AG20443 (cell line): ENCODE measurements around the gene WFIKKN2.
"Not testable (repeated sequence)": the region's sequence is repeated elsewhere in the genome, so short reads cannot be mapped to it uniquely, and the experiment has no call there.

ENCODE experiments used
- DNase-seq: peaks from one replicate; pipeline ENCODE4 v3.0.0; 2012; ENCODE audit warnings: low spot score, mixed read lengths

WFIKKN2 gene, protein sequence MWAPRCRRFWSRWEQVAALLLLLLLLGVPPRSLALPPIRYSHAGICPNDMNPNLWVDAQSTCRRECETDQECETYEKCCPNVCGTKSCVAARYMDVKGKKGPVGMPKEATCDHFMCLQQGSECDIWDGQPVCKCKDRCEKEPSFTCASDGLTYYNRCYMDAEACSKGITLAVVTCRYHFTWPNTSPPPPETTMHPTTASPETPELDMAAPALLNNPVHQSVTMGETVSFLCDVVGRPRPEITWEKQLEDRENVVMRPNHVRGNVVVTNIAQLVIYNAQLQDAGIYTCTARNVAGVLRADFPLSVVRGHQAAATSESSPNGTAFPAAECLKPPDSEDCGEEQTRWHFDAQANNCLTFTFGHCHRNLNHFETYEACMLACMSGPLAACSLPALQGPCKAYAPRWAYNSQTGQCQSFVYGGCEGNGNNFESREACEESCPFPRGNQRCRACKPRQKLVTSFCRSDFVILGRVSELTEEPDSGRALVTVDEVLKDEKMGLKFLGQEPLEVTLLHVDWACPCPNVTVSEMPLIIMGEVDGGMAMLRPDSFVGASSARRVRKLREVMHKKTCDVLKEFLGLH

GRCh38 chr17:50835301-50836234 is at the start of gene WFIKKN2:
TSS of gene WFIKKN2 (plus strand) at chr17:50835586. CDS start at chr17:50835938, 352 bp downstream.
- no peak for DNase-seq

DNA sequence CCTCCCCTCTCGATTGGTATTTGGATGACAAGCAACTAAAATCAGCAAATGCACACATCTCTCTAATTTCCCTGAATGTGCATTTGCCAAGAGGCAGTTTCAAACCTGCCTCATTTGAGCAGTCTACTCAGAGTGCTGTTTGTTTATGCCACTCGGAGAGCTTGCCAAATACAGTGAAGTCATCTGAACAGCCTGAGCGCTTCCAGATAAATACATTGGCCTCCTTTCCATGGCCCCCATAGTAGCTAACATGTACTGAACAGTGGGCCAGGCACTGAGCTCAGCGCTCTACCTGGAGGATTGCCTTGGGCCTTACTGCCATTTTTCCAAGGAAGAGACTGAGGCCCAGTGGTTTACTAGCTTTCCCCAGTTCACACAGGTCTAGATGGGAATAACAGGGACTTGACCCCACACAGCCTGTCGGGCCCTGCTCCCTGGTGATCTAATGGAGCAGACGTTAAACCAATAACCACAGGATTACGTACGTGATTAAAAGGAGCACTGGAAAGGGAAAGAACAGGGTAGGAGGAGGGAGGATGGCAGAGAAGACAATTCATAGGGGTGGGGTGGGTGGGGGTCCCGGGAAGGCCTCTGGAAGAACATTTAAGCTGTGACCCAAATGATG is 49.3 kb upstream of the WFIKKN2 start:
- peak; percentile 70 for DNase-seq

DNA sequence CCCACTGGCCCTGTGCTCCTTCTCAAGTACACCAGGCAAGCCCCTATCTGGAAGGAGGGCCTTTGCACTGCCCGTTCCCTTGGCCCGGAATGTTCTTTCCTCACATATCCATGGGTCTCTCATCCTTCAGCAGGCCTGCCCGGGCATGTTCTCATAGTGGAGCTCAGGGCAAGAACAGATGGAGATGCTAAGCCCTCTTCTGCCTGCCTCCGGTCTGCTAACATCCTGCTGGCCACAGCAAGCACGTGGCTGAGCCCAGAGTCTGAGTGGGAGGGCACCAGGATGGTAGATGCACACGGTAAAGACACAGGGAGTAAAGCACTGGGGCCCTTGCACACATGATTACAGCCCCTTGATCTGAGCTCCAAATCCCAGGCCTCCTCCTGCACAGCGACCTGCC is 48.3 kb upstream of the WFIKKN2 start:
- no peak for DNase-seq

GRCh38 chr17:50790618-50791017 is 44.8 kb upstream of the WFIKKN2 start:
- DNase-seq = no peak

- DNase-seq = no peak
Measured at GRCh38 chr17:50792132-50792531, 43.3 kb upstream of the WFIKKN2 start.

GRCh38 chr17:50793007-50793406 is 42.4 kb upstream of the WFIKKN2 start:
- DNase-seq = no peak

DNA sequence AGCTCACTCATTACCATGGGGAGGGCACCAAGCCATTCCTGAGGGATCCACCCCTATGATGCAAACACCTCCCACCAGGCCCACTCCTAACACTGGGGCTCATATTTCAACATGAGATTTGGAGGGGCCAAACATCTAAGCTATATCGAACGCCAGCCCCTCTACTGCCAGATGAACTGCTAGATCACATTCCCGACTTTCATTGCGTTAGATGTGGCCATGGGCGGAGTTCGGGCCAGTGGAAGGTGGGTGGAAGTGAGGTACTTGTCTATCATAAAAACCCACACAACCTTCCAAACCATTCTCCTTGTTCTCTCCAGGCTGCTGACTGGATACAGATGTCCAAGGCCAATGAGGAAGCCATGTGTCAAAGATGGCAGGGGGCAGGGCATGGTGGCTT is 41.0 kb upstream of the WFIKKN2 start:
- no peak for DNase-seq

GRCh38 chr17:50797135-50797810 is 38.1 kb upstream of the WFIKKN2 start:
- DNase-seq = no peak

DNA sequence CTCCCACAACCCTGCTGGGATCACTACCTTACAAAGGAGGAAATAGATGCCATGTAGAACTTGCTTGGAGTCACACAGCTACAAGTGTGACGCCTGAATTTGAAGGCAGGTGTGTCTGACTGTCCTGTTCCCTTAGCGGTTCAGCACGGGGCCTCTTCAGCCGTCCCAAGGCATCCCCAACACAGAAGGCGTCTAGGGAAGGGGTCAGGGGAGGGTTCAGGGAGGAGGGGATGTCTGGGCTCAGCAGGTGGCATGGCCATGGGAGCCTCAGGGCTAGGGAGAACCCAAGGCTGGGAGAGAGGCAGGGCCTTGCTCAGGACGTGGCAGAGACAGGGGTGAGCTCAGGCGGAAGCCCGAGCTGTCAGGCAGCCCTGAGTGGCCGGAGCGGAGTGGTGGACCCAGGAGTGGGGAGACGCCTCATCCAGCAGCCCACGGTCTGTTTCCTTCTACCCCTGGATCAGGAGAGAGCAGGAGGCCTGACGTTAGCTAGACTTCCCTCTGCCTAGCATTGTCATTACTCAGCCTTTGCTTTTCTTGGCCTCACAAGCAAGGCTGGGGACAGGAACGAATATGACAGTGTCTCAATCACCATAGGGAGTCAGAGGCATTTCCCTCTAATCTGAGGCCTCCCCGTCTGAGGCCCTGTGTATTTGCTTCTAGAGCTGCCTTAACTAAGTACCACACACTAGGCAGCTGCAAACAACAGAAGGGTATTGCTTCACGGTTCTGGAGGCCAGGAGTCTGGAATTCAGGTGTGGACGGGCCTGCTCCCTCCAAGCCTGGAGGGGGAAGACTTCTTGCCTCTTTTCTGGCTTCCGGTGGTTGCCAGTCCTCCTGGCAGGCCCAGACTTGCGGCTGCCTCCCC is 36.7 kb upstream of the WFIKKN2 start:
- no peak for DNase-seq

DNA sequence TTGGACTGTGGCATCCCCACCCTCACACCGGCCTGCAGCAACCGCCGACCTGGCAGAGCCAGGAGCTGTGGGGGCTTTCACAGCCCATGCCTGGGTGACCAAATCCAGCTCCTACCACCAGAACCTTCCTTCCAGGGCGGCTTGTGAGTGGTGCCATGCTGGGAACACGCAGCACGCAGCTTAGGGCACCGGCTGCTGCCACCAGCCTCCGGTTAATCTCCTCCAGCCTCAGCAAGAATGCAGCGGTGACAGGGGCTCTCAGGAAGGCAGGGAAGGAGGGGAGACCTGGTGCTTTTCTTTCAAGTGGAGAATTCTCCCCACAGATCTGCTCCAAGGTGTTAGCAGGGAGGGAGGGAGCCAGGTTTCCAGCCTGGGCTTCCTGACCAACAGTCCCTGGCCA is 35.8 kb upstream of the WFIKKN2 start:
- no peak for DNase-seq

DNA sequence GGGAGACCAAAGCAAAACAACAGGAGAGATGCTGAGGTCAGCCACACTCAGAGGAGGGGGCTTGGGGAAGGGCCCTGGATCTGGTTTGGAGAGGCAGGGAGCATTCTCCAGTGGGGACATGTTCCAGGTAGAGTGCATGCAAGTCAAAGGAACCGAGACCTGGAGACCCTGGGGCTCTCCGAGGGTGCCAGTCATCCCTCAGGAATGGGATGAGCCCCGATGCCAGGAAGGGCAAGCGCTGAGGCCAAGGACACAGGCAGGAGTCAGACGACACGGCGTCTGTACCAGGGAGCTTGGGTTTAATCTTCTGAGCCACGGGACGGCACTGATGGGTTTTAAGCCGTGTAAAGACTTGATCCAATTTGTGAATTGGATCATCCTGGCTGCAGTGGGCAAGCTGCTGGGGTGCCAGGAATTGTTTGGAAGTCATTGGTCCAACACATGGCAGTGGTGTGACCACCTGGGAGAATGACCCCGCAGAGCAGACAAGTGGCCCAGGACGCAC is 35.1 kb upstream of the WFIKKN2 start:
- no peak for DNase-seq

DNA sequence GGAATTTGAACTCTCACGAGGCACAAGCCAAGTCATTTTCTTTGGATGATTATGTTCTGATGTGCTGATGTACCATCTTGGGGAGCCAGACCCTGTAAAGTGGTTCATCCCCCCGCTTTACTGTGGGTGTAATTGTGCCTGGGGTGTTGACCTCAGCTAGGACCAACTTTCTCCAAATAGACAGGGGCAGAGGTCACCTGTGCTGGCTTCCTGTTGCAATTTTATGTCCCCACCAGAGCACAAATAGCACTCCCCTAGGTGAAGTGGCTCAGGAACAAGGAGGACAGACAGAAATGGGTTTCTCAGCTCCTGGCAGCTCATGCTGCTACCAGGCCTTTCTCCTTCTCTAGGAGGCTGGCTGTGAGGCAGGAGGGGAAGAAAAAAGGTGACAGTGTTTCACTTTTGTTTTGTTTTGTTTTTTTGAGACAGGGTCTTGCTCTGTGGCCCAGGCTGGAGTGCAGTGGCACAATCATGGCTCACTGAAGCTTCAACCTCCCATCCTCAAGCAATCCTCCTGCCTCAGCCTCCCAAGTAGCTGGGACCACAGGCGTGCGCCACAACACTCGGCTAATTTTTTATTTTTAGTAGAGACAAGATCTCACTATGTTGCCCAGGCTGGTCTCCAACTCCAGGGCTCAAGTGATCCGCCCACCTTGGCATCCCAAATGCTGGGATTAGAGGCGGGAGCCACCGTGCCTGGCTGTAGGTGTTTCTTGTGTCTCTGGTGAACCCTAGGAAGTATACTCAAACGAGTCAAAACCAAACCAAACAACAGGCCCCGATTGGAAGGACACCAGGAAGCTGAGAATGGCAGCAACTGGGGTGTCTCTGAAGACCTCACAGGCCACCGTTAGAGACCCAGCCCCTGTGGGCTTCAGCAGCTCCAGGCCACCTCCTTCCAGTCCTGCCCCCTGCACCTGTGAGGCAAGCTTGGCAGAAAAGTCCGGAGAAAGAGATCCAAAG is 32.5 kb upstream of the WFIKKN2 start:
- no peak for DNase-seq

DNA sequence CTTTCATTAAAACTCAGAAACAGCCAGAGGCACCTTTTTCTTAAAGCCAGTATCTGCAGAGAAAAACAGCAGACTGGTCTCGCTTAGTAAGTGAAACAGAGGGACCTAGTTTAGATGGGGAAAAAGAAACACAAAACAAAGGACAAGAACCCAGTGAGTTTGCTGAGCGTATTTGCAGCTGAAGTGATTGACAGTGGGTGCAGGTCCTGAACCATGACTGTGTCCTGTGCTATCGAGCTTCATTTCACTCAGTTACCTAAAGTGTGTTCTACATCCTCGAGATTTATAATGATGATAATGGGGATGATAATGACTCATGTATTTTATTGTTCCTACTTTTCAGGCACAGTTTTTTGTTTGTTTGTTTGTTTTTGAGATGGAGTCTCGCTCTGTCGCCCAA is 31.7 kb upstream of the WFIKKN2 start:
- no peak for DNase-seq

DNA sequence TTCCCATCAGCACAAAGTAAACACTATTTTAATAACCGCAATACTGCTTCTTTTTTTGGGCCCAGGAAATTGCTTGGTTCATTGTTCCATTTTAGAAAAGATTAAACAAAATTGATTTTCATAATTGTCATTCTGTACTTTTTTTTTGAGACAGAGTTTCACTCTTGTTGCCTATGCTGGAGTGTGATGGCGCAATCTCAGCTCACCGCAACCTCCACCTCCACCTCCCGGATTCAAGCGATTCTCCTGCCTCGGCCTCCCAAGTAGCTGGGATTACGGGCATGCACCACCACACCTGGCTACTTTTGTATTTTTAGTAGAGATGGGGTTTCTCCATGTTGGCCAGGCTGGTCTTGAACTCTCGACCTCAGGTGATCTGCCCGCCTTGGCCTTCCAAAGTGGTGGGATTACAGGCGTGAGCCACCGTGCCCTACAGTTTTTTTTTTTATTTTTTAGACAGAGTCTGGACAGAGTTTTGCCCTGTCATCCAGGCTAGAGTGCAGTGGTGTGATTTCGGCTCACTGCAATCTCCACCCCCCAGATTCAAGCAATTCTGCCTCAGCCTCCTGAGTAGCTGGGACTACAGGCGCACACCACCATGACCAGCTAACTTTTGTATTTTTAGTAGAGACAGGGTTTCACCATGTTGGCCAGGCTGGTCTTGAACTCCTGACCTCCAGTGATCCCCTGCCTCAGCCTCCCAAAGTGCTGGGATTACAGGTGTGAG is 30.5 kb upstream of the WFIKKN2 start:
- DNase-seq = not testable (repeated sequence)

- DNase-seq = no peak
Measured at GRCh38 chr17:50805486-50805885, 29.9 kb upstream of the WFIKKN2 start.

DNA sequence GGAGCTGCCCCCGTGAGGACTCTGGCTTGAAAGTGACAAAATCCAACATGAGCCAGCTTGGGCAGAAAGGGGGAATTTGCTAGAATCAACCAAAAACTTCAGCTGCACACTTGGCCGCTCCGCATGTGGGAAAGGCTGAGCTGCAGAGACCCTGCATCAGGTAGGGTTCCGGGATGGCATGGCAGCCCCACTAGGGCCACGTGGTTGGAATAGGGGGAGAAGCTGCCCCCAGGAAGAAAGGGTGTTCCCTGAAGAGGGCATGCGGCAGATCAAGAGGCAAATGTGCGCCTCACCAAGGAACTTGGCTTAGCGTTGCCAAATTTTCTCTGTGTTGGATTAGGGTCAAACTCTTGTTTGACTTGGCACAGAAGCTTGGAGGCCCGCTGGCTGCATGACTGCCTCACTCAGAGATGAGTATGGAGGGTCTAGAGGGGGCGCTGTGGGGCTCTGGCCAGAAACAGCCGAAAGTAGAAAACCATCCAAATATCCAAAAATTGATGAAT is 29.2 kb upstream of the WFIKKN2 start:
- no peak for DNase-seq

GRCh38 chr17:50807009-50807408 is 28.4 kb upstream of the WFIKKN2 start:
- DNase-seq = no peak

DNA sequence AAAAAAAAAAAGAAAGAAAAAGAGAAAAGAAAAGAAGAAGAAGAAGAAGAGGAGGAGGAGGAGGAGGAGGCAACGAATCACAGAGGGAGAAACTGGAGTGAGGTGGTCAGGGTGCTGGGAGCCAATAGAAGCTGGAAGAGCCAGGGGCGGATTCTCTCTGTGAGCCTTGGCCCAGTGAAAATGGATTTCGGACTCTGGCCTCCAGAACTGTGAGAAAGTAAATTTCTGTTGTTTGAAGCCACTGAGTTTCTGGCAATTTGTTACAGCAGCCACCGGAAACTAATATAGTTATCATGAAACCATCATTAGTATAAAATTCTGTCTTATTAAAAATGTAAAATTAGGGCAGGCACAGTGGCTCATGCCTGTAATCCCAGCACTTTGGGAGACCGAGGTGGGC is 27.7 kb upstream of the WFIKKN2 start:
- no peak for DNase-seq
